HepG2 (cell line): ENCODE measurements around the gene SPRED2.

Experiments
- CSRNP1 ChIP-seq: sonication (generic); formaldehyde crosslinking; IDR thresholded peaks from 2 replicates; pipeline ENCODE4 v1.8.1; 2023; ENCODE audit warnings: mild to moderate bottlenecking, missing genetic modification reagents
- KLF9 ChIP-seq: IDR thresholded peaks from 2 replicates; pipeline ENCODE4 v1.6.1; 2016; ENCODE audit warnings: low read depth
- MYC ChIP-seq: sonication (generic); formaldehyde crosslinking; IDR thresholded peaks from 2 replicates; pipeline ENCODE4 v1.9.0; 2021; ENCODE audit warnings: missing genetic modification reagents, borderline replicate concordance
- NFIC ChIP-seq: IDR thresholded peaks from 2 replicates; pipeline ENCODE4 v1.6.1; 2012; ENCODE audit warnings: mild to moderate bottlenecking, low read length, inconsistent platforms
- NFYB ChIP-seq: sonication (generic); formaldehyde crosslinking; IDR thresholded peaks from 2 replicates; pipeline ENCODE4 v1.4.0; 2020; ENCODE audit warnings: missing genetic modification reagents
- POLR2A ChIP-seq, 2 experiments: IDR thresholded peaks; 2 replicates each; pipeline ENCODE4 v1.6.1; 2011; ENCODE audit warnings: low read depth in 2 of 2, low read length in 2 of 2, mild to moderate bottlenecking in 1 of 2, moderate library complexity in 1 of 2; ENCODE audit not compliant: insufficient read depth in 1 of 2

GRCh38 chr2:65390134-65390533 lies 42.3 kb downstream of the SPRED2 start:
- TF ChIP-seq CSRNP1 (CRISPR knock-in tag): no peak
- no peak for TF ChIP-seq POLR2A (IDR thresholded peaks at IDR 0.05; ENCODE audit: insufficient read depth in 1 of 2, low read depth in 2 of 2, low read length in 2 of 2)
- no peak for TF ChIP-seq NFYB (CRISPR knock-in tag)
- TF ChIP-seq KLF9 (CRISPR knock-in tag): no peak
- no peak for TF ChIP-seq NFIC
- TF ChIP-seq MYC (CRISPR knock-in tag): no peak
